Heart right ventricle (tissue), 16 donors: ENCODE results near the gene LRRFIP2. TPM values are rescaled to one million over a fixed set of nuclear protein-coding genes. Genes with fewer than 3 reads are reported as not detected.
"Not testable (repeated sequence)": the region's sequence is repeated elsewhere in the genome, so short reads cannot be mapped to it uniquely, and the experiment has no call there.

Experiments
- ATAC-seq, 8 donors: fragments of 200-7000 bp; cut with Tn5 transposase; one replicate each; pipeline ENCODE4 v1.9.1; 2020; ENCODE audit warnings: mild to moderate bottlenecking in 8 of 8, moderate library complexity in 8 of 8, moderate number of reproducible peaks in 1 of 8
- DNase-seq, 2 donors: peaks; one replicate each; pipeline ENCODE4 v3.0.0-alpha.2; 2020
- H3K27ac ChIP-seq, 10 donors: fragments of 200-600 bp; sonication (generic) in 2 of 10; one replicate each; pipeline versions ENCODE4 v1.5.0 to v1.8.0; 2020 to 2022; ENCODE audit warnings: mild to moderate bottlenecking in 3 of 10
- H3K27me3 ChIP-seq, 7 donors: fragments of 200-600 bp; one replicate each; pipeline ENCODE4 v1.8.0; 2021 to 2022; ENCODE audit warnings: mild to moderate bottlenecking in 2 of 7
- H3K36me3 ChIP-seq, 9 donors: fragments of 200-600 bp; sonication (generic) in 1 of 9; one replicate each; pipeline versions ENCODE4 v1.5.0 to v1.8.0; 2020 to 2022; ENCODE audit warnings: mild to moderate bottlenecking in 2 of 9
- H3K4me1 ChIP-seq, 9 donors: fragments of 200-600 bp; sonication (generic) in 1 of 9; one replicate each; pipeline versions ENCODE4 v1.5.0 to v1.8.0; 2020 to 2022; ENCODE audit warnings: mild to moderate bottlenecking in 4 of 9
- H3K4me3 ChIP-seq, 10 donors: fragments of 200-600 bp; sonication (generic) in 2 of 10; one replicate each; pipeline versions ENCODE4 v1.5.0 to v1.8.0; 2020 to 2022; ENCODE audit warnings: mild to moderate bottlenecking in 7 of 10, moderate library complexity in 2 of 10
- H3K9me3 ChIP-seq, 11 donors: fragments of 200-600 bp in 10 of 11; sonication (generic) in 2 of 11; one replicate each; pipeline versions ENCODE4 v1.5.0 to v1.8.0; 2013 to 2022; ENCODE audit warnings: mild to moderate bottlenecking in 2 of 11, control low read depth in 1 of 11, moderate library complexity in 1 of 11
- WGBS, 2 donors: extraction: QIAGEN DNeasy Blood & Tissue Kit; methylation state at CpG; one replicate each; pipeline ENCODE4 v1.1.7; 2013; ENCODE audit warnings: inconsistent platforms in 1 of 2; 5-methylcytosine and 5-hydroxymethylcytosine counted together
- intact Hi-C, 10 donors: fragments of 100-400 bp; cut with DNase I; formaldehyde crosslinking; loops; one replicate each; pipeline versions ENCODE4 v1.11.1 to v1.14.2; 2022
- polyA plus RNA-seq, 2 donors: library from polyadenylated mRNA; stranded (reverse); fragments of 200-250 nt; gene quantifications; one replicate each; pipeline ENCODE4 v1.2.3, GENCODE V29; 2013
- total RNA-seq, 10 donors: library from RNA; stranded (reverse); fragmentation: NEBNext Ultra II Directional in 3 of 10; extraction: Animal tissue kit (Norgen Biotek cat#: 25700) in 3 of 10; gene quantifications; one replicate each; pipeline versions ENCODE4 v1.2.1 to v1.2.4, GENCODE V29; 2021 to 2023
- TF ChIP-seq, protein P1 (sequence below), 9 donors: fragments of 200-600 bp; sonication (generic) in 2 of 9; IDR thresholded peaks; one replicate each; pipeline versions ENCODE4 v1.5.0 to v1.8.0; 2021 to 2022; ENCODE audit warnings: antibody characterized with exemption in 9 of 9, mild to moderate bottlenecking in 5 of 9, moderate library complexity in 1 of 9
- donor health status: Arrhythmogenic right ventricular cardiomyopathy.
- donor health status: ischemic (EF 13 %, LVEDD 7.1; RV severe dilation, severe dysfunction).
- donor health status: healthy with polysubstance abuse.
- donor health status: DM: no; HTN: yes; CAD: no.
- donor health status: DM: no; HTN: no; CAD: no.
- donor health status: ischemic (EF 25% LVEDD 6.9; RV normal size, moderate dysfunction).
- donor health status: ischemic (EF 25% LVEDD 5.7; RV mildly dilated, moderate dysfunction).
- donor health status: healthy.
- donor health status: DM: yes; HTN: yes; CAD: no.
- donor health status: Ischemic cardiomyopathy.
- donor health status: ischemic (EF 35%, LVEDD 5.7; RV mildly dilated, moderate dysfunction).
- donor health status: nonischemic (EF 11% LVEDD 7.7; RV severe dilation, severe dysfunction).
- donor health status: DM: yes; HTN: yes; CAD: no.
- donor health status: PGD.
- donor health status: ischemic (EF 29% LVEDD 5.4; RV normal size, mild dysfunction).
- donor health status: nonischemic (EF 23%, LVEDD 6.1; RV moderate dilation, normal function).

LRRFIP2 gene
- total and polyA plus RNA-seq, 12 donors, result 63.2 to 199 (median 127) TPM

DNA sequence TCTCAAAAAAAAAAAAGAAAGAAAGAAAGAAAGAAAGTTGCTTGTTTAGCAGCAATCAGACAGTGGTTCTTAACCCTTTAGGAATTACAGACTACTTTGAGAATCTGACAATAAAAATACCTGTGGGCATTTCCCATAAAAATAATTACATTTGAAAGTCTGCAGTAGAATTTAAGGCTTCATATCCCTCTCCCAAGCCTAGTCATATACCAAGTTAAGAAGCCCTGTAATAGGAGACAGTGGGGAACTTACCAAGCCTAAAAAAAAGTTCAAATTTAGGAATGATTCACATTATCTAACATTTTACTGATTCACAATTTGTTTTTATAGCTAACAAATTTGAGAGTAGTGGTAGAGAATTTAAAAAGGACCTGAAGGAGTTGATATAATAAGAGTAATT lies 47.5 kb downstream of the LRRFIP2 start:
- H3K27me3 ChIP-seq, result no peaks in the 10 kb centered on the region
- ATAC-seq (no peak), DNase-seq (no peak)
- TF ChIP-seq, protein P1, sequence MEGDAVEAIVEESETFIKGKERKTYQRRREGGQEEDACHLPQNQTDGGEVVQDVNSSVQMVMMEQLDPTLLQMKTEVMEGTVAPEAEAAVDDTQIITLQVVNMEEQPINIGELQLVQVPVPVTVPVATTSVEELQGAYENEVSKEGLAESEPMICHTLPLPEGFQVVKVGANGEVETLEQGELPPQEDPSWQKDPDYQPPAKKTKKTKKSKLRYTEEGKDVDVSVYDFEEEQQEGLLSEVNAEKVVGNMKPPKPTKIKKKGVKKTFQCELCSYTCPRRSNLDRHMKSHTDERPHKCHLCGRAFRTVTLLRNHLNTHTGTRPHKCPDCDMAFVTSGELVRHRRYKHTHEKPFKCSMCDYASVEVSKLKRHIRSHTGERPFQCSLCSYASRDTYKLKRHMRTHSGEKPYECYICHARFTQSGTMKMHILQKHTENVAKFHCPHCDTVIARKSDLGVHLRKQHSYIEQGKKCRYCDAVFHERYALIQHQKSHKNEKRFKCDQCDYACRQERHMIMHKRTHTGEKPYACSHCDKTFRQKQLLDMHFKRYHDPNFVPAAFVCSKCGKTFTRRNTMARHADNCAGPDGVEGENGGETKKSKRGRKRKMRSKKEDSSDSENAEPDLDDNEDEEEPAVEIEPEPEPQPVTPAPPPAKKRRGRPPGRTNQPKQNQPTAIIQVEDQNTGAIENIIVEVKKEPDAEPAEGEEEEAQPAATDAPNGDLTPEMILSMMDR (IDR thresholded peaks at IDR 0.05), result no peak
- no peak overlapping the region for H3K27ac ChIP-seq
- peaks cover 0 to 4% (median 0%) of the 10 kb centered on the region in 11 donors for H3K9me3 ChIP-seq
- peaks cover 0 to 17% (median 0%) of the 10 kb centered on the region in 9 donors for H3K36me3 ChIP-seq
- intact Hi-C loops, result no loop called here
- no peak overlapping the region for H3K4me3 ChIP-seq
- H3K4me1 ChIP-seq, result peaks cover 0 to 60% (median 36%) of the 10 kb centered on the region in 9 donors

DNA sequence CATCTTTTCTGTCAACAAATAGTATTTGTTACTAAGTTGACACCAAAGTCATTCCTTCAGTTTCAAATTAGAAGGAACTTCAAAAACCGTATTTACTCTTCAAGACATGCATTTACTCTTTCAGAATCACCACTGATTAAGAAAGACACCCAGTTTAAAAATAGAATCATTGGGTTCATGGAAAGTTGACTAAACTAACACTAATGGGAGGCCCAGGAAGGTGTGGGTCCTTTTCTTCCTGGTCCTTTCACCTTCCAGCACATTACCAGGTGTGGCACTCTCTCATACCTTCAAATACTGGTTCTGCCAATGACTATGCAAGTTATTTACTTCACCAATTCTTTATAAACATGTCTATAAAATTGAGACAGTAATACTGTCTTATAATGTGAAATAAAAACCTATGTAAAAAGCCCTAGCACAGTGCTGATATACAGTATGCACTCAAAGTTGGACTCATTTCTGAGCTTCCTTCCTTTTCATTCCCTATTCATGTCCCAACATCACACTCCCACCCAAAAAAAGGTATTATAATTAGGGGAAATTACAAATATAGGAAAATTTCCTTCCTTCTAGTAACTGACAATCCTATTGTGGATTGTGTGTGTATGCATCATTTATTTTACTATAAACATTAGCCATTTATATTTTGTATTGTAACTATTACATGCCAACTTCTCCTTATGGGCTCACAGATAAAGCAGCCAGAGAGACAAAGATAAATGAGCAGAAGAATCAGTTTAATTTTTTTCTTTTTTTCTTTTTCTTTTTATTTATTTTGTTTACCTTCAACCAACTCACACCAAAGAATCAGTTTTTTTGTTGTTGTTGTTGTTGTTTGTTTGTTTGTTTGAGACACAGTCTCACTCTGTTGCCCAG lies 48.9 kb downstream of the LRRFIP2 start:
- intact Hi-C loops, result no loop called here
- TF ChIP-seq, protein P1 (IDR thresholded peaks at IDR 0.05), result no peak
- DNase-seq (no peak), ATAC-seq (peak in 1 of 8 donors; percentile 42)
- H3K27me3 ChIP-seq, result no peaks in the 10 kb centered on the region
- no peak overlapping the region for H3K4me3 ChIP-seq
- H3K4me1 ChIP-seq, result peaks cover 0 to 46% (median 24%) of the 10 kb centered on the region in 9 donors
- H3K27ac ChIP-seq, result no peak overlapping the region
- peaks cover 0 to 17% (median 0%) of the 10 kb centered on the region in 9 donors for H3K36me3 ChIP-seq
- H3K9me3 ChIP-seq, result peaks cover 0 to 4% (median 0%) of the 10 kb centered on the region in 11 donors
- WGBS, 2 donors, result 48 to 56% methylated on average over 1 of the region's 1 CpG

DNA sequence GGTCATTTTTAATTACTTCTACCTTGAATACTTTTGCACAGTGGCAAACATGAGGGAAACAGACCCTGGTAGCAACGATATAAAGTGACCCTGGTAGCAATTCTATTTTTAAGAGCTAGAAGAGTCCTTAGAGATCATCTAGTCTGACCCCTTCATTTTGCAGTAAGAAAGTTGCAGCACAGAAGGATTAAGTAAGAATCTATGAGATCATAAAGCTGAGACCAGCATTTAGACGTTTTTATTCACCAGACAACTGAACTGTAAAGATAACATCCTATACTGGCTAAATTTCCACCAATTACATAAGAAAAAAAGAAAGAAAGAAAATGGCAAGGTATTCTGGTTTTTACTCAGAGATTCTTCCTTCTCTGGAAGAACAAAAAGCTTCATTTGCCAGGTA lies 49.9 kb downstream of the LRRFIP2 start:
- peaks cover 0 to 36% (median 20%) of the 10 kb centered on the region in 9 donors for H3K4me1 ChIP-seq
- H3K4me3 ChIP-seq, result no peak overlapping the region
- H3K9me3 ChIP-seq, result peaks cover 0 to 4% (median 0%) of the 10 kb centered on the region in 11 donors
- H3K27ac ChIP-seq, result peak overlapping the region in 2 of 10 donors; percentile 1 to 5
- WGBS, 2 donors, result 23 to 28% methylated on average over 2 of the region's 2 CpGs
- TF ChIP-seq, protein P1 (IDR thresholded peaks at IDR 0.05), result no peak
- intact Hi-C loops, result no loop called here
- peaks cover 0 to 17% (median 0%) of the 10 kb centered on the region in 9 donors for H3K36me3 ChIP-seq
- DNase-seq (no peak), ATAC-seq (peak in 1 of 8 donors; percentile 19)
- H3K27me3 ChIP-seq, result no peaks in the 10 kb centered on the region

DNA sequence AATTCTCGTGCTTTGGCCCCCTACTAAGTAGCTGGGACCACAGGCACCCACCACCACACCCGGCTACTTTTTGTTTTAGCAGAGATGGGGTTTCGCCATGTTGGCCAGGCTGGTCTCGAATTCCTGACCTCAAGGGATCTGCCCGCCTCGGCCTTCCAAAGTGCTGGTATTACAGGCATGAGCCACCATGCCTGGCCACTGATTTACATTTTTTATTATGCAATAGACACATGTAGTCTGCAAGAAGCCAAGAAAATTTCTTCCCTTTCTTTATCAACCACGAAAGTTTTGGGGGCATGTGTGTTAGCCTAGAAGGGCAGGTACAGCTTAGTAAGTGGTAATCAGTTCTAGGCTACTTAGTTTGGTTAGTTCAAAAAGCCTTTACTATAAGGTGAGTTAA lies 51.1 kb downstream of the LRRFIP2 start:
- H3K27me3 ChIP-seq, result no peaks in the 10 kb centered on the region
- peaks cover 0 to 12% (median 0%) of the 10 kb centered on the region in 9 donors for H3K36me3 ChIP-seq
- TF ChIP-seq, protein P1 (IDR thresholded peaks at IDR 0.05), result no peak
- intact Hi-C loops, result no loop called here
- no peak overlapping the region for H3K4me3 ChIP-seq
- no peak overlapping the region for H3K27ac ChIP-seq
- 94 to 96% methylated on average over 7 of the region's 7 CpGs for WGBS, 2 donors
- ATAC-seq, result peak in 1 of 8 donors; percentile 35
- DNase-seq, result no peak
- H3K4me1 ChIP-seq, result peaks cover 0 to 36% (median 20%) of the 10 kb centered on the region in 9 donors
- peaks cover 0 to 4% (median 0%) of the 10 kb centered on the region in 11 donors for H3K9me3 ChIP-seq

DNA sequence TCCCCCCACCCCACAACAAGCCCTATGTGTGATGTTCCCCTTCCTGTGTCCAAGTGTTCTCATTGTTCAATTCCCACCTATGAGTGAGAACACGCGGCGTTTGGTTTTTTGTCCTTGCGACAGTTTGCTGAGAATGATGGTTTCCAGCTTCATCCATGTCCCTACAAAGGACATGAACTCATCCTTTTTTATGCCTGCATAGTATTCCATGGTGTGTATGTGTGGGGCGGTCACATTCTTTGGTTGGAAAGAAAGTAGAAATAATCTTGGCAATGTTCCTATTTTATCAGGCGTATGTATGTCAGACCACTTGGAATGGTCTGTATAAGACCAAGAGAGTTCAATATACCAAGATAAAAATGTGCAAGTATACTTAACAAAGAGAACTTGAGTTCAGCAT lies 52.3 kb downstream of the LRRFIP2 start:
- DNase-seq, H3K36me3 ChIP-seq, intact Hi-C loops, H3K4me3 ChIP-seq, H3K27ac ChIP-seq, H3K9me3 ChIP-seq, H3K27me3 ChIP-seq, ATAC-seq: not testable (repeated sequence)
- 96 to 98% methylated on average over 6 of the region's 6 CpGs for WGBS, 2 donors
- peaks cover 0 to 39% (median 25%) of the 10 kb centered on the region in 9 donors for H3K4me1 ChIP-seq
